Activated naive CD4-positive, alpha-beta T cell treated with anti-CD3 and anti-CD28 coated beads, Interleukin-2, amount 50 U/mL, for 16 hours (primary cell): ENCODE results near the gene WSB1.
"Not testable (repeated sequence)": the region's sequence is repeated elsewhere in the genome, so short reads cannot be mapped to it uniquely, and the experiment has no call there.

Experiments used
- DNase-seq: peaks from one replicate; pipeline ENCODE4 v3.0.0-alpha.2; 2020

The WSB1 gene

GRCh38 chr17:27319541-27320221, 25.8 kb downstream of the WSB1 start:
- no peak for DNase-seq

DNA sequence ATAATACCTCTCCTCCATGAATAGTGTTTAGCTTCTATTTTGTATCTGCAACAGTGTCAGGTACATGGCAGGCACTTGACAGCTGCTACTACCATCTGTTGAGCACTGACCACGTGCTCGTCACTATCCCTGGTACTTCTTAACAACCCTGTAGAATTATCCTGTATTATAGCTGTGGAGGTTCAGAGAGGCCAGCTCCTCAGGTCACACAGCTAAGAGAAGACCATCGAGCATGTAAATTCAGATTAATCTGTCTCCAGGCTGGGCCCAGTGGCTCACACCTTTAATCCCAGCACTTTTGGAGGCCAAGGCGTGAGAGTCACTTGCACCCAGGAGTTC, 26.3 kb downstream of the WSB1 start:
- no peak for DNase-seq

- DNase-seq, result no peak
These were observed 27.5 kb downstream of the WSB1 start for GRCh38 chr17:27321372-27321771.

- DNase-seq, result no peak
These were observed 28.1 kb downstream of the WSB1 start for GRCh38 chr17:27322026-27322425.

DNA sequence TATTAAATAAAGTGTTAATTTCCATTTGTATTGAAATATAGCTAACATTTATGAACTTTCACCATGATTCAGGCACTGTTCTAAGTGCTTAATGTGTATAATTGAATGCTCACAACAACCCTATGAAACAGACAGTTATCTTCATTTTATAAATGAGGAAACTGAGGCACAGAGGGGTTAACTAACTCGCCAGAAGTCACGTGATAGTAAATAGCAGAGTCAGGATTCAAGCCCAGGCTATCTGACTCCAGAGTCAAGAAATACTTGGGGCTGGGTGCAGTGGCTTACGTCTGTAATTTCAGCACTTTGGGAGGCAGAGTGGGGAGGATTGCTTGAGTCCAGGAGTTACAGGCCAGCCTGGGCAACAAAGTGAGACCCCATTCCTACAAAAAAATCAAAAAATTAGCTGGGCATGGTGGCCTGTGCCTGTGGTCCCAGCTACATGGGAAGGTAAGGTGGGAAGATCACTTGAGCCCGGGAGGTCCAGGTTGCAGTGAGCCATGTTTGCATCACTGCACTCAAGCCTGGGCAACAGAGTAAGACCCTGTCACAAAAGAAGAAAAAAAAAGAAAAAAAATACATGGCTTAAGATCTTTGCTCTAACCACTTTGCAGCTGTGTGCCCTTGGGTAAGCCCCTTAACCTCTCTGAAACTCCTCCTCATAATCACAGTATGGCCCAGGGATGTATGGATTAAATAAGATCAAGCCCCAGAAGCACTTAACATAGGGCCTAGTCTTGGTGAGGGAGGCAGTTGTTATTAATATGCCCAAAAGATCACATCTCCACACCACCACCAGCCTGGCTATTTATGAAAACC, 29.0 kb downstream of the WSB1 start:
- DNase-seq, result no peak

DNA sequence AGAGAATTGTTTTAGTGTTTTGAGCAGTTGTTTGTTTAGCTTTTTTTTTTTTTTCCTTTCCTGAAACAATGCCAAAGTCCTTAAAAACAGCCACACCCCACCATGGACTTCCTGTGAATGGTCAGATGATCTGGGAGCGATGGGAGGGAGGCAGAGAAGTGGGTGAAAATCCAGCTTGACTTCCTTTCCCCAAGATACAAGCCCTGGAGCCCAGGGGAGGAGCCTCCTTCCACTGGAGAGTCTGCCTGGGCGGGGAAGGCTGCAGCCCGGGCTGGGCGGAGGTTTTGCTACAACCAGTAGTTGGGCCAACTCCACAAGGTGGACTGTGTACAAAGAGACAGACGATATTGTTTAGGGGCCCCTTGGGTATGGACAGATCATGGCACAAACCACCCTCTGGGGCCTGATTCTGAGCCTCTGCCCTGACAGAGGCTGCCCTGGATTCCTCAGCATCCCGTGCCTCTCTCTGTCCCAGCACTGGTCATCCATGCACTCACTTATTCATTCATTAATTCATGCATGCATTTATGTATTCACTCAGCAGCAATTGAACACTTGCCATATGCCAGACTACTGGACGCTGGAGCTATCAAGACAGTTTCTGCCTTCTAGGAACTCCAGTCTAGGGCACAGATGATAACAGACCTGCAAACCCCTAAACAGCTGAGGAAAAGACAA, 29.8 kb downstream of the WSB1 start:
- no peak for DNase-seq

DNA sequence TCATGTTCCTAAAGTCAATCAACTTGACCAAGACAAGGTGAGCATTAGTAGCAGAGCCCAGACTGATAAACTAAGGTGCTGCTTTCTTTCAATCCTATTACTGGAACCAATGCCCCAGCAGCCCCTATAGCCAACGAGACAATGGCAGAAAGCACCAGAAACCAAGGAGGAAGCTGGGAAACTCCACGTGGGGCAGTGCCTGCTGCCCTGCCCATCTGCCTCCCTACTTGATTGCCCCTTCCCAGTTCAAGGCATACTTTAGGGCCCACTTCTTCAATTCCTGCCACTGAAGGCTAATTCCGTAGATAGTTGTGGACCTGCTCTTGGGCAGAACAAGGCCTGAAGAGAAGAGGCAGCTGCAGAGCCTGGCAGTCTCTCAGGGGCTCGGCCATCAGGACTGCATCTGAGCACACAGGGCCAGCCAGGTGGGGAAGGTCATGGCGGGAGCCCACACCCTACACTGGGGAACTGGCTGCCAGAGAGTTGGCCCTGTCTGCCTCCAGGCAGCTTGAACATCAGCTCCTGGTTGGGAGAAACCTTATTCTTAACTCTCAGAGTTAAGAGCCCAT, 30.9 kb downstream of the WSB1 start:
- no peak for DNase-seq

GRCh38 chr17:27326051-27326450, 32.1 kb downstream of the WSB1 start:
- DNase-seq, result no peak

GRCh38 chr17:27326585-27326984, 32.7 kb downstream of the WSB1 start:
- no peak for DNase-seq

- no peak for DNase-seq
These were observed 33.5 kb downstream of the WSB1 start for GRCh38 chr17:27327397-27327796.

DNA sequence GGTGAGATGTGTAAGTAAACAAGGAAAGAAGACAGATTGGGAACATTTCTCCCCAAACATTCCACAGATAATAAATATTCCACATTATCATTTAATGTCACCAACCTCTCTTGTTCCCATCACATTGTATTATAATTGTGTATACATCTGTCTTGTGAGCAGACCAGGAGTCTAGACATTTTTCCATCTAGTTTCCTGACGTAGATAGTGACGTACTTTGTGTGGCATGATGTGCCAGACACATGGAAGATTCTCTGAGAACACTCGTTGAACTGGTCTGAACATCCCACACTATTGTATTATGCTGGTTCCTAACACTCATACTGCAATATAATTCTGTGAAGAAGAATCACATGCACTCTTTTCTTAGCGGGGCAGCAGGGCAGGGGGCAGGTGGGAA, 34.0 kb downstream of the WSB1 start:
- no peak for DNase-seq

DNA sequence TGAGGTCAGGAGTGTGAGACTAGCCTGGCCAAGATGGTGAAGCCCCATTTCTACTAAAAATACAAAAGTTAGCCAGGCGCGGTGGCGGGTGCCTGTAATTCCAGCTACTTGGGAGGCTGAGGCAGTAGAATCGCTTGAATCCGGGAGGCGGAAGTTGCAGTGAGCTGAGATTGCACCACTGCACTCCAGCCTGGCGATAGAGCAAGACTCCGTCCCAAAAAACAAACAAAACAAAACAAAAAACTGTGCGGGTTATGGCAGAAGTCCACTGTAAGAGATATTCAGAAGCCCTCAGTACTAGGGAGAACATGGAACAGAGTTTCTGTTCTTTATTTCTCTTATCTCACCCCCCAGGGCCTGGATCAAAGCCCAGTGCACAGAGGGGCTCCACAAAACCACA, 34.8 kb downstream of the WSB1 start:
- DNase-seq, result not testable (repeated sequence)

GRCh38 chr17:27329146-27329805, 35.4 kb downstream of the WSB1 start:
- DNase-seq, result no peak

DNA sequence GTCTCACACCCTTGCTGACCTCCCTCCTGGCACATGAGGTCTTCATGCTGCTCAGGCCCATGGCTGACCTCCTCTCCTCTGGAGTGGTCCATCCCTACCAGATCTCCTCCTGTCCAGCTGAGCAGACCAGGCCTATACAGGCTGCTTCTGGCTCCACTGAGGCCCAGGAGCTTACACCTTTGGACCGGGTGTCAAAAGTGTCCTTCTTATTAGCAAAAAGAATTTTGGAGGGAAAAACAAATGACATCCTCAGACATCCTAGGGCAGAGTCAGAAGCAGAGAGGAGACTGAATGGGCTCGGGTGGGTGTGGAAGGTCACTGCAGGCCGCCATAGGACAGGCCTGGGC, 38.1 kb downstream of the WSB1 start:
- no peak for DNase-seq

- peak; percentile 80 for DNase-seq
These were observed 38.8 kb downstream of the WSB1 start for GRCh38 chr17:27332485-27333409.

- DNase-seq, result peak; percentile 16
These were observed 39.6 kb downstream of the WSB1 start for GRCh38 chr17:27333410-27333980.

- DNase-seq, result no peak
These were observed 42.3 kb downstream of the WSB1 start for GRCh38 chr17:27336184-27336583.

DNA sequence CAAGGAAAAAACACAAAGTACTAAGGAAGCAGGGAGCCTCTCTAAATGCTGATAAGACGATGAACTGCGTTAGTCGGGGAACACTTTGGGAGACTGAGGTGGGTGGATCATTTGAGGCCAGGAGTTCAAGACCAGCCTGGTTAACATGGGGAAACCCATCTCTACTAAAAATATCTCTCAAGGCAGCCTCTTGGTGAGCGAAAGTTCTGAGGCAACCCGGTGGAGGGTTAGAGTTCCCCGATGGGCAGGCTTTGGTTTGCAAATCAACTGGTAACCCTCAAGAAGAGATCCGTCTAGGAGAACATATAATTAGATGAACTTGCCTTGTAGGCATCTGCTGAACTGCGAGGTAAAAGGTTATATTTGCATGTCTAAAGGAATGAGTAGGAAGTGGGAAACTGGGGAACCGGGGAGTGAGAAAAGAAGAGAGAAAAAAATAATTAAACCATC, 44.6 kb downstream of the WSB1 start:
- DNase-seq, result no peak

GRCh38 chr17:27339198-27339835, 45.4 kb downstream of the WSB1 start:
- DNase-seq, result no peak

DNA sequence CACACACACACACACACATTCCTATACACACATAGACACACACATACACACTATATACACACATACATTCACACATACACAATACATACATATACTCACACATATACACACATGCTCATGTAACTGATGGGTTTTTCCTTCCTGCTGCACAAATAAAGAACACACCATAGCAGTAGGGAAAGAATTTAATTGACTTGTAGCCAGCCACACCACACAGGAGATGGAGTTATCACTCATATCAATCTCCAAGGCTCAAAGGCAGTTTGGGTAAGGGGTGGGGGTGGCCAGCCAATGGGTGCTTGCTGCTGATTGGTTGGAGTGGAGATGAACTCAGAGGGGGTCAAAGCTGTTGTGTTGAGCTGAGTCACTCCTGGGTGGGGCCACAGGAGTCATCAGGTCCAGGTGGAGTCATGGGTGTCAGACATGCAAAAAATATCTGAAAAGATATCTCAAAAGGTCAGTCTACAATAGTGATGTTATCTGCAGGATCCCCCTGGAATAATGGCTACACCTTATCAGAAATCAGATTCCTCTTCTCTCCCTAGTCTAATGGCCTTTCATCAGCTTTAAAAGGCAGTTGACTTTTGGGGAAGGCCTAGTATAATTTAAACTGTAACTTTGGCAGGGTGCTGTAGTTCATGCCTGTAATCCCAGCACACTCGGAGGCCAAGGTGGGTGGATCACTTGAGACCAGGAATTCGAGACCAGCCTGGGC, 46.1 kb downstream of the WSB1 start:
- peak; percentile 34 for DNase-seq
